ENCODE results near the gene CPZ.

Gene CPZ

GRCh38 chr4:8592366-8593263 is at the start of gene CPZ:
Gene CPZ (plus strand): TSS chr4:8592765. CDS start chr4:8592834, 69 bp downstream.
- in situ Hi-C loops (cut with MboI; ENCODE audit: low sequenced_read_pairs): no loop called here

DNA sequence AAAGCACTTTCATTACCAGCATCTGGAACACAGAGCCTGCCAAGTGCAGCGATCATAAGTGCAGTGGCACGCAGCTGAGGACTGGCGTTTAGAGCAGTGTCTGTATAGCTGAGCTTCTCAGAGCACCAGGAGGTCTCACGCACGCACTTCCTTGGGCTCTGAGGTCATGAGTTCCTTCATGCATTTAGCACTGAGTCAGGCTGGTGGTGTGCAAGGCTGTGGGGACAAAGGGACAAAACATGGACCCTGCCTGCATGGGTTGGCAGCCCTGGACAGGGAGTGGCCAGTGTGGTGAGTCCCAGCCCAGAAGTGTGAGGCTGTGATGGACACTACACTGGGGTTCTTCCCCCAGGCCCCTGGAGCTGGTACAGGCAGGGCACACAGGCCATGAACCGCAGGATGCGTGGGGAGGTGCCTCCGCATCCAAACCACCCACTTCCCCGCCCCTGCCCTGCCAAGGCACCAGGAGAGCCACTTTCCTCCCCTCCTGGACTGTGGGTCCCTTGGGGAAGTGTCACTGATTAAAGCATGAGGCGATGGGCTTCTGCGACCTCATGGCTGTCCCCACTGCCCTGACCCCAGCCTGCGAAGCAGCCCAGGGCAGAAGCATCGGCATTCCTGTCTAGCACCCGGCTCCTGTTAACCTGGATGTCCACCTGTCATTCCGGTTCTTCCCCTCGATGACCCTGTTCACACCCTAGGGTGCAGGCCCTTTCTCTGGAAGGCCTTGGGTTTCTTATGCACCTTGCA is 49.6 kb upstream of the CPZ start:
- in situ Hi-C loops (cut with MboI; ENCODE audit: low sequenced_read_pairs): no loop called here

DNA sequence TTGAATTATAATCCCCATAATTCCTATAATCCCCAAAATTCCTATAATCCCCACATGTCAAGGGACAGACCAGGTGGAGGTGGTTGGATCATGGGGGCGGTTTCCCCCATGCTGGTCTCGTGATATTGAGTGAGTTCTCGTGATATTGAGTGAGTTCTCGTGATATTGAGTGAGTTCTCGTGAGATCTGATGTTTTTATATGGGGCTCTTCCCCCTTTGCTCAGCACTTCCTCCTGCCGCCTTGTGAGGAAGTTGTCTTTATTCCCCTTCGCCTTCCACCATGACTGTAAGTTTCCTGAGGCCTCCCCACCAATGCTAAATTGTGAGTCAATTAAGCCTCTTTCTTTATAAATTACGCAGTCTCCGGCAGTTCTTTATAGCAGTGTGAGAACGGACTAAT is 48.9 kb upstream of the CPZ start:
- in situ Hi-C loops (cut with MboI; ENCODE audit: low sequenced_read_pairs): no loop called here

DNA sequence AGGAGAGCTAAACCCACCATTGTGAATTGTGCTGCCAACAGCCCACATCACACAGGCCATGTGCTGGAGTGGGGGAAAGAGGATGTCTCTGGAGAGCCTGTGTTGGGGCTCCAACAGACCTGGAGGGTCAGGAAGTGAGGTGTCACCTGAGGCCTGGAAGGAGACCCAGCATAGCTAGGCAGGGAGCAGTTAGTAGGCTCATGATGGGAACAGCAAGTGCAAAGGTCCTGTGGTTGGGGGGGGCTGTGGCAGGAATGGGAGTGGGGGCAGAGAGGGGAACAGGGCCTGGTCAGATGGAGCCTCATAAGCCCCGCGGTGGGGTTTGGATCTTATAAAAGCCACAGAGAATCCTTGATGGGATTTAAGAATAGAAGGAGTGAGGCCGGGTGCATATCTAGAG is 48.3 kb upstream of the CPZ start:
- in situ Hi-C loops (cut with MboI; ENCODE audit: low sequenced_read_pairs): no loop called here

DNA sequence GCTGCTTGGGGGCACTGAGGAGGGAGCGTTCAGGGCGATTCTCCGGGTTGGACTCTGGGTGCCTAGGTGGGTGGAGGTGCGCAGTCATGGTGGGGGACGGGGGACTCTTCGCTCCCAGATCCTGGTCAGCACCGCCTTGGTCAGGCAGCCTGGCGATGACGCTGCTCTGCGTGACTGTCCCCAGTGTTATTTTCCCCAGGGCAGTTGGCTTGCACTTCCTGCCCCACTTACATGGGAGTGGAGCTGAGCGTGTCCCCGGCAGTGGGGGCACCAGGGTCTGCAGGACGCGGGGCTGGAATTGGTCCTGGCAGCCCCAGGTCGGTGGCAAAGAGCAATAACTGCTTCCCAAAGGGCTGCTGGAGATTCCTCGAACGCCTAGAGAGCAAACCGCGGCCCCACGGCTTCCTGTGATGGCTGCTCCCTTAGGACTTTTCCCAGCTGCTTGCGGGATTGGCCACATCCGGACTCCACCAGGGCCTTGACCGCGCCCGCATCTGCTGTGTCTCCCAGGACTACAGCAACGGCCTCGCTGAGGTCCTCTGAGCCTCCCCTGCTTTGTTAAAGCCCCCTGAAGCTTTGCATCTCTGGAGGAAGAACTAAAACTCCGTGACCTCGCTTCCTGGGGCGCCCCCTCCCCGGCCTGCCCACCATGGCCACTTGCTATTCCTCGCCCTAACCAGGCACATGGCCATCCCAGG is 47.7 kb upstream of the CPZ start:
- in situ Hi-C loops (cut with MboI; ENCODE audit: low sequenced_read_pairs): no loop called here

DNA sequence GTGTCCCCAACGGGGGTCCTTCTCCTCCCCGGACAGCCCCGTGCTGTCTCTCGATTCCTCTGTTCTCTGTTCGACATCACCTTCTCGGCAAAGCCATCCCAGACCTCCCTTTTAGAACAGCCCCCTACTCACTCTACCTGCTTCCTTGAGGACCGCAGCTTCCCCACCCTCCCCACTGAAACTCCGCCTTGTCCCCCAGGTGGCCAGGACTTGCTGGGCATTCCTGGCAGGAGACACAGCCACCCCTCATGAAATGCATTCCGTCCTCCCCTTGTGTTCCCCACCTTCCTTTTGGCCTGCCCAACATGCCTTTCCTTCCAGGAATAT is 47.2 kb upstream of the CPZ start:
- in situ Hi-C loops (cut with MboI; ENCODE audit: low sequenced_read_pairs): no loop called here

DNA sequence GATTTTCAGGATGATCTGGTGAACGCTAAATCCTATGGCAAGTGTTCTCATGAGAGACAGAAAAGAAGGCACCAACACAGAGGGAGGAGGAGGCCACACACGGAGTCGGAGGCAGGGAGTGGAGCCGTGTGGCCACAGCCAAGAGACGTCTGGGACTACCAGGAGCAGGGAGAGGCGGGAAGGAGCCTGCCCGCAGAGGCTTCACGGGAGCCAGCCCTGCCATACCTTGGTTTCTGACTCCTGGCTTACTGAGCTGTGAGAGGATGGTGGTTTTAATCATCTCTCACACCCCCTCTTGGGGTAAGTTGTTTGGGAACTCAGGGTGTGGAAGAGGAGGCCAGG is 45.8 kb upstream of the CPZ start:
- in situ Hi-C loops (cut with MboI; ENCODE audit: low sequenced_read_pairs): no loop called here

GRCh38 chr4:8547108-8547911 is 45.3 kb upstream of the CPZ start:
- in situ Hi-C loops (cut with MboI; ENCODE audit: low sequenced_read_pairs): no loop called here

- in situ Hi-C loops (cut with MboI; ENCODE audit: low sequenced_read_pairs): no loop called here
Observed at GRCh38 chr4:8547912-8548730, 44.4 kb upstream of the CPZ start.

GRCh38 chr4:8548731-8549351 is 43.7 kb upstream of the CPZ start:
- in situ Hi-C loops (cut with MboI; ENCODE audit: low sequenced_read_pairs): no loop called here

DNA sequence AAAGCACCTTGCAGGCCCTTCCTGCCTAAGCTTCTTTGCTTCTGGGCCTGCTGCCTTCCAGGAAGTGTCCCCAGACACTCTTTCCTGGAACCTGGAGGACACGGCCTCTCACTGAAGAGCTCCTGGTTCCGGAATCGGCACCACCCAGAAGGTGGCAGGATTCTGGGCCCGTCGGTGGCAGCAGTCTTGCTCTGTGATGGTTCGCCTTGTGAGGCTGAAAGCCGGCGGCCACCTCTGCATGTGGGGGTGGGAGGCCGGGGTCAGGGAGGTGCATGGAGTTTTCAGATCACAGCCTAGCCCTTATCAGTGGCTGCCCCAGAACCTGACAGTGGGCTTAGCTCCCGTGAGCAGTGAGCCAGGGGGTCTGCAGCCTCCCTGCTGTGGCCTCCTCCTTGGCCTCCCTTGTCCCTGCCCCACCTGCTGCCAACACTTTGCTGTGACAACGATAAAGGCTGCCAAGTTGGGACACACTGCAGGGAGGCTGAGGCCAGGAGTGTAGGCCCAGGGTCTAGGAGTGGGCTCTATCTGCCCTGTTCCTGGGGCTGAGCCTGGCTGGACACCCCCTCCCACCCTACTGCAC is 43.1 kb upstream of the CPZ start:
- in situ Hi-C loops (cut with MboI; ENCODE audit: low sequenced_read_pairs): no loop called here

GRCh38 chr4:8550691-8551090 is 41.9 kb upstream of the CPZ start:
- in situ Hi-C loops (cut with MboI; ENCODE audit: low sequenced_read_pairs): no loop called here

DNA sequence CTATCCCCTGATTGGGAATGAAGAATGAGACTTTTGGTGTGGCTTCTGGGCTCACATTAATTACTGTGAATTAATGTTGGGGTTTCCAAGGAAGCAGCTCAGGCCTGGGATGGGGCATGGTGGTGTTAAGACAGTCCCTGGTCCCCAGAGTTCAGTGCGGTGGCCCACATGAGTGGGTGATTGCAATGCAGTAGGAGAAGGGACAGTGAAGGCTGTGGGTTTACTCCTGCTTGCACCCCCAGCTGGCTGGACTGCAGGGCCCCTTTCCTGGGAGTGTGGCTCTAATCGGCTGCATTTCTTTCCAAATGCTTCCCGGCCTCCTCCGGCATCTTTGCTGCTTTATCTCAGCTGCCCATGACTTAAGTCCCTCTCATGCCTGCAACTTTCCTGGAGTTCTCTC is 40.5 kb upstream of the CPZ start:
- in situ Hi-C loops (cut with MboI; ENCODE audit: low sequenced_read_pairs): no loop called here

GRCh38 chr4:8552581-8553205 is 39.9 kb upstream of the CPZ start:
- in situ Hi-C loops (cut with MboI; ENCODE audit: low sequenced_read_pairs): no loop called here

DNA sequence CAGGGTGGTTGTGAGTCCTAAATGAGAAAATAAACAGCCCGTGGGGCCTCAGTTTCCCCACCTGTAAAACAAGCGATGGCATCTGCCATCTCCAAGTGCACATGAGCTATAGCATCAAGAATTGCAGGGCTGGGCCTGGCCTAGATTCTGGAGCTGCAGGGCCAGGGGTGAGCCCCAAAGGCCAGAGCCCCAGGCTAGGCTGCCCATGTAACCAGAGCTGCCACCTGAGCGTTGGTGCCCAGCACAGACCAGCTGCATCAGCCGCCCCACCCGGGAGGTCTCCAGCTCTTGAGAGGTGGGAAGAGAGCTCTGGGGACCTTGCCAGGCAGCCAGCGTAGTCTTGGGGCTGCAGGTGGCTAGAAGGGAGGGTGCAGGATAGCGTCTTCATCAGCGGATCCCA is 39.3 kb upstream of the CPZ start:
- in situ Hi-C loops (cut with MboI; ENCODE audit: low sequenced_read_pairs): no loop called here

DNA sequence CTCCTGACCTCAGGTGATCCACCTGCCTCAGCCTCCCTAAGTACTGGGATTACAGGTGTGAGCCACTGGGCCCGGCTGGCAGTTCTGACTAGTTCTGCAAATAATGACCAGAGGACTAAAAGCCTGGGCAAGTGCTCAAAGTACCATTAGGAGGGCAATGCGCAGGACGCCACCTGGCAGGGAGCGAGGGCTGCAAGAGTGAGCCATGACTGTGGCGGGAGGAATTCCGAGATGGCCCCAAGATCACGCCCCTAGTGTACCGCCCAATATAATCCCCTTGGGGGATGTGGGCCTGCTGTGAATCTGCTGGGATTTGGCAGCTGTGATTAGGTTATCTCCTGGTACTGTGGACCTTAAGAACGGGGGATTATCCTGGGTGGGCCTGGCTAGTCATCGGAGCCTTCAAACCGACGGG is 38.6 kb upstream of the CPZ start:
- in situ Hi-C loops (cut with MboI; ENCODE audit: low sequenced_read_pairs): no loop called here

DNA sequence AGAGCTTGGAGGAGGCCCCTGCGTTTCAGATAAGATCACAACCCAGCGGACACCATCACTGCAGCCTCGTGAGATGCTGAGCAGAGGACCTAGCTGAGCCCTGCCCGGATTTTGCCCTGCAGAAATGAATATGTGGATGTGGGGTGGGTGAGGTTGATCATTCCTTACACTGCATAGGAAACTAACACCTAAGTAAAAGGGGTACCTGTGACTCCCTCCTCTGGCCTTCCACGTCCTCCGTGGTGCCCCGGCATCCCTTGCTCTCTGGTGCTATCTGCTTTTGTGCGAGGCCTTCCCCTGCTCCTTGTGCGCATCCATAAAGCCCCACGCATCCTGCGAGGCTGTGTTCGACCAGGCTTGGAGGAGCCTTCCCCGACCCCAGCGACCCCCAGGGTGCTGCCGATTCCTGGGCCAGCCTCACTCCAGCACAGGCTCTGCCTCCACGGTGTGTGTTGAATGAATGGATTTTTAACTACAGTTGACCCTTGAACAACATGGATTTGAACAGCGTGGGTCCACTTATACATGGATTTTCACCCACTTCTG is 37.9 kb upstream of the CPZ start:
- in situ Hi-C loops (cut with MboI; ENCODE audit: low sequenced_read_pairs): no loop called here

DNA sequence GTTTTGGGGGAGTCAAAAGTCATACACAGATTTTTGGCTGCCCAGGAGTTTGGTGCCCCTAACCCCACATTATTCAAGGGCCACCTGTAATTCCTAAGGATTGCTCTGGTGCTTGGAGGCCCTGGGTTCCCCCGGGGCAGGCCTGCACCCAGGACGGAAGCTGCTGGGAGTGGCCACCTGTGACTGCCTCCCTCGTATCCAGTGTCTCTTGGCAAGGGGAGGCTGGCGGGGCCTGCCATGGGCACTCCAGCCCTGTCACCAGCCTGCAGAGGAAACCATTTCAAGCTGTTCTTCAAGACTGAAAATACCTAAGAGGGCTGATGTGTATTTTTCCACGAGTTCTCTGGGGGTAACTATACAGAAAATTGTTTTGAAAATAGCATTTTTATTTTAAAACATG is 36.8 kb upstream of the CPZ start:
- in situ Hi-C loops (cut with MboI; ENCODE audit: low sequenced_read_pairs): no loop called here

Measured in HL-60/S4 treated with retinoic acid at 250 ng/mL for 4 days and 3 days (cell line).